Smooth muscle cell of the brain vasculature (primary cell): ENCODE results near the gene ASCC1.
A peak's percentile ranks its signal among the peaks of the same experiment; 100 is the strongest.

Experiments used
- DNase-seq: peaks from one replicate; pipeline ENCODE4 v3.0.0-alpha.2; 2012; ENCODE audit warnings: low read depth, low spot score

The ASCC1 gene

DNA sequence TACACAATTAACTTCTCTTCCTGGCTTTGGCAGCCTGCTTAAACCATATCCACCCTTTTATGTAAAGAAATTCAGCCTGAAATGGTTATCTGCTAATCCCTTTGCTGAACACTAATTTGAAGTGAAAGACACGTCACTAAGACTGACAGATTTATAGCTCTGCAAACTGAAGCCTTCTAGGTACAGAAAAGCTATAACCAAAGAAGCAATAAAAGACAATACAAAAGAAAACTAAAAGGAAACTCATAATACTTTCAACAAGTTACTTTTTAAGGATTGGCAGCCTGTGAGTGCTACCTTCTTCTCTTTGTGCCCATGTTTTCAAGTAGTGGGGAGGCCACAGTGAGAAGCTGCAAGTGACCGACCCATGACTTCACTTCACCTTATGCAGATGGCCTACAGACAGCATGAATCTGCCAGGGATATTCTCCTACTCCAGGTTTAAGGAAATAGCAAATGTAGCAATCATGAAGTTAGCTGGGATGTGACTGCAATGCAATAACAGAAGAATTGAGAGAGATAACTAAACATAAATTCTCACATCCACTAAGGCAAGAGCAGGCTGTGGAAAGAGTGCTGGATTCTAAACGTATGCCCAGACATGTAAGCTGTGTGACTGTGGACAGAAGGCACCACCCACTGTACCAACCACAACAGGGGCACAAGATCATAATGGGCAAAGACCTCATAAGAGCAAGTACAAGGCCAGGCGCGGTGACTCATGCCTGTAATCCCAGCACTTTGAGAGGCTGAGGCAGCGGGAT lies 117.1 kb downstream of the ASCC1 start:
- DNase-seq, result no peak

DNA sequence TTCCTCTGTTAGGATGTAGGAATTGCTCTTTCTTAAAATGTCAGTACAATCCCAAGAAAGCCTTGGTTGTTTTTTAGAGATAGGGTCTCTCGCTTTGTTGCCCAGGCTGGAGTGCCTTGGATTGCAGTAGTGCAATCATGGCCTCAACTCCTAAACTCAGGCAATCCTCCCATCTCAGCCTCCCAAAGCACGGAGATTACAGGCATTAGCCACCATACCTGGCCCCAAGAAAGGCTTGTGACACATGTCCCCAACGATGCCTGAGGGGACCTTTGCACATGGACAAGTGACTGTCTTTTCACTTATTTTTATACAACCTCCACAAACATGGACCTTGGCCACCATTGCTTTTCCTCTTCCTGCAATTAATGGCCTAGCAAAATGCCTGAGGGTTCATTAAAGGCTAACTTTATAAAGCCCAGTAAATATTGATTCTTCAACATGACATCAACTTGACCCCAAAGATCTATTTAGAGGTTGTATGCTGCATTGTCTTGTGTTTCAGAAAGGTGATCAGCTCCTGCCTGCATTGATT lies 117.7 kb downstream of the ASCC1 start:
- no peak for DNase-seq

DNA sequence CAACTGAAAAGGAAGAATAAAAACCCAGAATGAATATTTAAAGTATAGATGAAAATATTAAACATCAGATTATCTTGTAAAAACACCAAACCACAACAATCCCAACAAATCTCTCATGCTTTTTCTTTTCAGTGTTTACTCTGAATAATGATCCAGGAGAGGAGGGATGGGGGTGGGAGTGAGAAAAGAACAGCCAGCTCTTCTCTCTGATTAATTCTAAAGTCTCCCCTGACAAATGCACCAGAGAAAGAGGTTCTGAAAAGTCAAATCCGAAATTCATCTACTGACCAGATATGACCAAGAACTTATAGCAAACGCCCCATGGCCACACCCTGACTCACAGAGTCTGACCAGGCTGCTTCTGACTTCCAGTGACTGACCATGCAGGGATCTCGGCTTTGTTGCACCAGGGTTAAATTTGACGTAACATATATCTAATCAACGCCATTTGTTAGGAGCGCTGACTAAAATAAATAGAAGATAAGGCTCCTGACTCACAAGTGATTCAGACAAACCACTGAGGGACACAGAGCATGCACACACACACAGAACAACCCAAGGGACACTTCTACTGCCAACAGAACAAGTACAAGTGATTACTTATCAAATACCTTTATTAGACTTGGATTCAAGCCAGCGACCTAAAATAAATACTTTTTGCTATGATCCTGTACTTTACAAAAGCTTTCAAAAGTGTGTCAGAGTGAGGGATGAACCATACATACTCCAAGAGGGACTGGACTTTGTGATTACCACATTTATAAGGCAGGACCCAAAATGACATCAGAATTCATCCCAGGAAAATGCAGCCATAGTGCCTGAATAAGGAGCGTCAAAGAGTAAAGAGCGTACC lies 118.4 kb downstream of the ASCC1 start:
- DNase-seq, result no peak

DNA sequence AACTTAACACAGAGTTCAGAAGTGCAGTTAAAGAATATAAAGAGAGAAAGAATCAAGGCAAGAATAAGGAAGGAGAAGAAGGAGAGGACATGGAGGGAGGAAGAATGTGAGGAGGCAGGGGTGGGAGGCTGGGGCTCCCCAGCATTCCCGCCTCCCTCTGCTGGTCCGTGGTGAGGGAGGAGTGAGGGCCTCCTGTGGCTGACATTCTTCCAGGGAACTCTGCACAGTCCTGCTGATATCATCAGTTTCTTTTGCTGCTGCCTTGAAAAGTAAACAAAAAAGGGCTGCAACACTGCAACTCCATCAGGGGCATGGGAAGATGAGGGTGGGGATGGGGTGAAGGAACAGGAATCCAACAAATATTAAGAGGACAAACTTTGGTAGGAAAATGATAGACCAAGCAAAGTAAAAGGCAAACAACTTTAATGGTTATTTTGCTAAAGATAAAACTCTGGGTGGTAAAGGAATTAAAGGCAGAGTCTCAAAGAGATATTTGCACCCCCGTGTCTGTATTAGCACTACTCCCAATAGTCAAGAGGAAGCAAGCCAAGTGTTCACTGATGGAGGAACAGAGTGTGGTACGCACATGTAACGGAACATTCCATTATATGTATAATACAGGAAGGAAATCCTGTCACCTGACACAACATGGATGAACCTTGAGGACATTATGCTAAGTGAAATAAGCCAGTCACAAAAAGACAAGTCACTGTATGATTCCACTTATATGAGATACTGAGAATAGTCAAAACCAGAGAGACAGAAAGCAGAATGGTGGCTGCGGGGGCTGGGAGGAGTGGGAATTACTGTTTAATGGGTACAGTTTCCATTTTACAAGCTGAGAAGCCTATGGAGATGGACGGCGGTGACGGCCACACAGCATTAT lies 119.7 kb downstream of the ASCC1 start:
- DNase-seq, result peak; percentile 54

DNA sequence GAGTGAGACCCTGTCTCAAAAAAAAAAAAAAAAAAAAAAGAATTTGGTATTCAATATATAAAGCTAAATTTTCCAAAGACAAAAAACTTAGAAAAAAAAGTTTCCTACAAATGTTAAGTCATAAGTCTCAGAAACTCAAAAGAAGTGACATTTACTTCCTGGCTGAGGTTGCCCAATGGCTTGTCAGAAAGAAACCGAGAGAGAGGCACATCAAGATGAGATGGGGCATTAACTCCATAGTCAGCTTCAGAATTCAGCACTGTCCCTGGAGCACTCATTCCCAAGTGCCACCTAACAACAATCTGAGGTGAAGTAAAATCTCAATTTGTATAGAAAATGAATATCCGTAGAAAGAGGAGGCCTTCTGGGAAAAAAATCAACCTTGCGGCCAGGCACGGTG lies 120.9 kb downstream of the ASCC1 start:
- DNase-seq, result no peak

DNA sequence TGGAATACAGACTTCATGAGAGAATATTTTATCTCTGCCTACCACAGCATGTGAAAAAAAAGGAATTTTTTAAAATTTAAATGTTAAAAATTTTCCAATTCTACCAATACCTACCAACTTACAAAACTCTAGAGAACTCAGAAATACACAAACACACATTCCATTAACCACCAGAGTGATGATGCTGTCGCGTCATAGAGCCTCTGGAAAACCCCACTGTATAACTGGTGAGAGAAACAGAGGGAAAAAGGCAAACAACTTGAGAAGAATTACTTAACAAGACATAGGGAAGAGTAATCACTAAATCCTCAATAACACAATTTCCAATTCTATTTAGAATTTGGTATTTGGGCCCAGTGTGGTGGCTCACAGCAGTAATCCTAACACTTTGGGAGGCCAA lies 121.5 kb downstream of the ASCC1 start:
- no peak for DNase-seq

DNA sequence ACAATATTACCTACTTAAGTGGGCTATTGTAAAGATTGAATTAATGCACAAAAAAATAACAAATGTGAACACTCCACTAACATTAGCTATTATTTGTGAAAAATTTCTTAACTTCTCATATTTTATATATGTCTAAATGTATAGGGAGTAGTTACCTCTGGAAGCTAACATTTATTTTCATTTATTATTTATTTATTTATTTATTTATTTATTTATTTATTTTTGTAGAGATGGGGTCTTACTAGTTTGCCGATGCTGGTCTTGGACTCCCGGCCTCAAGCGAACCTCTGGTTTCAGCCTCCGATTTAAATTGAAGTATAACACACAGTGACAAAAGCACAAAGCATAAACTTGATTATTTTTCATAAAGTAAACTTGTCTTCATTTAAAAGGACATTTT lies 122.6 kb downstream of the ASCC1 start:
- no peak for DNase-seq

DNA sequence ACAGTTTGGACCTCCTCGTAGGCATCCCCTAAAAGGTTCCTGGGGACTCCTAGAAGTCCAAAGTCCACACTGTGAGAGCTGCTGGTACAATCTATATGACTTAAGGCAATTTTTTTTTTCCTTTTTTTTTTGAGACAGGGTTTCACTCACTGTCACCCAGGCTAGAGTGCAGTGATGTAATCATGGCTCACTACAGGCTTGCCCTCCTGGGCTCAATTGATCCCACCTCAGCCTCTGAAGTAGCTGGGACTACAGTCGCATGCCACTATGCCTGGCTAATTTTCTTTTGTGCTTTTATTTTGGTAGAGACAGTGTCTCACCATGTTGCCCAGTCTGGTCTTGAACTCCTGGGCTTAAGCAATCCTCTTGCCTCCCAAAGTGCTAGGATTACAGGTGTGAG lies 123.1 kb downstream of the ASCC1 start:
- DNase-seq, result no peak

DNA sequence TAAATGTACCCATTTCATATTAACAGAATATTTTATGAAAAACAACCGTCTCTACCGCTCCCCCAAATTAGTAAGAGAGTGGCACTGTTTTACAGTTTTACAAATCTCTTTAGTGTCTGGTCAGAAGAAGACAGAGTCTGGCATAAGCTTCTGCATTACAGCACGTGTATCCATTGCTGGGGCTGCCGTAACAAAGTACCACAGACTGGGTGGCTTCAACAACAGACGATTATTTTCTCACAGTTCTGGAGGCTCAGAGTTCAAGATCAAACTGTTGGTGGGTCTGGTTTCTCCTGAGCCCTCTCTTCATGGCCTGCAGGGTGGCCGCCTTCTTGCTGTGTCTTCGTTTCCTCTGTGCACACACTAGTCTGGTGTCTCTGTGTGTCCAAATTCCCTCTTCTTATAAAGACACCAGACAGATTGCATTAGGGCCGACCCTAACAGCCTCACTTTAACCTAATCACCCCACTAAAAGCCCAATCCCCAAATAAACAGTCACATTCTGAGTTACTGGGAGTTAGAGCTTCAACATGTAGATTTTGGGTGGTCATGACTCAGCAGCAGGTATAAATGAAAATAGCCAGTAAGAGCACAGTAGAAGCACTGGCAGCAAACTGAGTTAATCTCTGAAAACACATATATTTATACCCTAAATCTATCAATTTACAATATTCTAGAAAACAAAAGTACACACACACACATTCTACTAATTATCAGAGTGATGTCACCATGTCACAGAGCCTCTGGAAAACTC lies 123.7 kb downstream of the ASCC1 start:
- no peak for DNase-seq

DNA sequence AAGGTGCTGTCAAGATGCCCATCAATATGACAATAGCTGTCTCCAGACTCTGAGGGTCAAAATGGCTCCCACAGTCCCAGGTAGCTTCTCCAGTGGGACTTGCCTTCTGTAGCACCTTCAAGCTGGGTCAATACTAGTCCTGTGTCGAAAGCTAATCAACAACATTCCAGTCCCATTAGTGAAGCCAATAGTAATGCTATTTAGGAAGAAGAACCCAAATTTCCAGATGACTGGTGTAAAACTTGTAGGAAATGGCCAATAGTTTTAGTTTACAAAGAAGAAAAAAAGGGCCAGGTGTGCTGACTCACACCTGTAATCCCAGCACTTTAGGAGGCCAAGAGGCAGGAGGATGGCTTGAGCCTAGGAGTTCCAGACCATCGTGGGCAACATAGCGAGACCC lies 125.8 kb downstream of the ASCC1 start:
- DNase-seq, result no peak

DNA sequence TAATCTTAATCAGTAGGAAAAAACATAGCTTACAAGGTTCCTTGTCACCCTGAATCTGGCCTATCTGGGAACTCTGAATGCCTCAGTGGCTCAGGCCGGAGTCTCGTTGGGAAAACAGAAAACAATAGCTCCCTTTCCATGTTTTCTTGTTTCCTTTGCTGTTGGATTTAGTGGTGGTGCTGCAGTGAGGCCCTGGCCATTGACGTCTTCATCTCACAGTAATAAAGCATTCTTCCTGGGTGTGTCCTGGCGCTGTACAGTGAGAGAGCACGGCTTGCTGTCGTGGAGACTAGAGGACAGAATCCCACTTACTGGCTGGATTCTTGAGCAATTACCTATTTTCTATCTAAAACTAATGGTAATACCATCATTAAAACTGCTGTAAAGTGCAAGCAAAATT lies 126.5 kb downstream of the ASCC1 start:
- DNase-seq, result no peak

DNA sequence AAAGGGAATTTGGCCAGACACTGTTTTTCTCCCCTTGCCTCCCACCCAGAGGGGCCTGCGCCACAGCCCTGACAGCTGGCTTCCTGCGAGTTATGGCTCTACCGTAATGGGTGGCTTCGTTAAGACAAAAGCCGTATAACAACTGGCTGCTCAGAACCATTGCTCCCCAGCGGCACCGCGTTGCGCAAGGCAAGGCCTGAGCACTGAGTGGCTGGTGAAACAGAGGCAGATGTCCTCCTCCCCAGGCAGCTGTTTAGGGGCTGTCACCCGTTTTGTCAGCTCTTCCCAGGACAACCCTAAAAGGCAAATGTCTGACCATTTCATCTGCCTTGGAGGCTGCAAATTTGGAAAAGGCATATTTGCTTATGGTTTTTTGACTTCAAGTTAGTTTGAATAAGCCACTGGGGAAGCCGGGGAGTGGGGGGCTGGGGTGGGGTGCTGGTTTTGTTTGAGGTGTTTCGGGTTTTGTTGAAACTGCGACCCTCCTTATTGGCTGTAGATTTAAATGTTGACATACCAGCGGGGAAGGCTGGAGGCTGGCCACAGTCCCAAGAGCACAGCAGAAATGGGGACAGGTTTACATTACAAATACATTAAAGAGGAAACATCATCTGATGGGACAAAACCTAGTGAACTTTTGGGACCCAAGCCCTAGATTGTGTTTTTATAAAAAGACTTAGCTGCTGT lies 127.0 kb downstream of the ASCC1 start:
- no peak for DNase-seq

DNA sequence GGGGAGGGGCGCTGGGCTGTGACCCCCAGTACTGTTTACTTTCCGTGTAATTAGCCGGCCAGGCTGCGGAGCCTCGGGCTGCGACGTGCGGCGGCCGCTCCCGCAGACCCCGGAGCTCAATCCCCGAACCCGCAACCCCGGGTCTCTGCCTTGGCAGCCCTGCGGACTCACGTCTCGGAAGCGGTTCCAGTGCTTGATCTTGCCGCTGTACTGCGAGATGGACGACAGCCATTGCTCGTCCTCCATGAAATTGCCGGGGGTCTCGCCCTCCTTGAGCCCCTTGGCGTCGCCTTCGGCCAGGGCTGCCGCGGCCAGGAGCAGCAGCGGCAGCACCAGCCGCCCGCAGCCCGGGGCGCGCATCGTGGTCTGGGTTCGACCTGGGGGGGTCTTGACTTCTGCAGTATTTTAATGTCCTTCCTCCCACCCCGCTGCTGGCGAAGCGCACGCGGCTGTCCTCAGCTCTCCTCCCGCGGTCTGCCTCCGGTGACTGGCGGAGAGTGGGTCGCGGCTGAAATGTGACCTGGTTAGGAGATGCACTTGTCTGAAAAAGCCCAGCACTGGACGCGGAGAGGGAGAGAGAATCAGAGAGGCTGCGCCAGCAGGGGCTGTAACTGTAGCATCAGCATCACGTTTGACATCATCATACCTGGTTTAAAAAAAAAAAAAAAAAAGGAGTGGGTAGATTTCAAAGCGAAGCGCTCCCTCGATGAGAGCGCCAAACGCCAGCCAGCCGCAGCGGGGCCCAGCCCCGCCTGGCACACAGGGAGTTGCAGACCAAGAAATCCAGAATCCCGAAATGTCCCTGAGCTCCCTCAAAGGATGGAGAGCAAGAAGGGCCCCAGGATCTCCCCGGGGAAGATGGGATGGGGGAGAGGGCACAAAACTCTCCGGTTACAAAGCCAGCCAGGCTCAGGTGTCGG lies 127.8 kb downstream of the ASCC1 start, which contains the start of gene SPOCK2:
Gene SPOCK2, minus strand, starts transcription at position 583 of the 920 bp plus-strand sequence. Its CDS starts 223 bp downstream, at position 360.
- no peak for DNase-seq

DNA sequence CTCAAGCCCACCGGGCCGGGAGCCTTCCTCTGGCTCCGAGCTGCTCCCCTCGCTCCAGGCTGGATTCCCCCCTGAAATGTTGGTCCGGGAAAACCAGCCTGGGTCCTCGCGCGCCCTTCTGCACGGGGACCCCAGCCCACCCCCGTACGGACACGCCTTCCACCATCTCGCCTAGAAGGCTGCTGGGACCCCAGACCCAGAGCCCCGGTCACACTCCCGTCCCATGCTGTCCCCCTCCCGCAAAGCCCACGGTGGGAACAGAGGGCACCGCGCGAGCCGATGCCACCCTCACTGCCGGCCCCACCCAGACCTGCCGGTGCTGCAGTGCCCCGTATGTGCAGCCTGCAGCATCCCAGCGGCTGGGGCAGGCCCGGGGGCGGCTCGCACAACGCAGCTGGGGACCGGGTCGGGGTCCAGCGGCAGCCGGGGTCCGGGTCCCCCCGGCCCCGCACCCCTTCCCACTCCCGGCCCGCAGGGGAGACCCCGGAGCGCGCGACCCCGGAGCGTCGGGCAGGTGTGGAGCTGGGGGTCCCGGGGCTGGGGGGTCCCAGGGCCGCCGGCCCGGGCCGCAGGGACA lies 128.6 kb downstream of the ASCC1 start:
- no peak for DNase-seq

DNA sequence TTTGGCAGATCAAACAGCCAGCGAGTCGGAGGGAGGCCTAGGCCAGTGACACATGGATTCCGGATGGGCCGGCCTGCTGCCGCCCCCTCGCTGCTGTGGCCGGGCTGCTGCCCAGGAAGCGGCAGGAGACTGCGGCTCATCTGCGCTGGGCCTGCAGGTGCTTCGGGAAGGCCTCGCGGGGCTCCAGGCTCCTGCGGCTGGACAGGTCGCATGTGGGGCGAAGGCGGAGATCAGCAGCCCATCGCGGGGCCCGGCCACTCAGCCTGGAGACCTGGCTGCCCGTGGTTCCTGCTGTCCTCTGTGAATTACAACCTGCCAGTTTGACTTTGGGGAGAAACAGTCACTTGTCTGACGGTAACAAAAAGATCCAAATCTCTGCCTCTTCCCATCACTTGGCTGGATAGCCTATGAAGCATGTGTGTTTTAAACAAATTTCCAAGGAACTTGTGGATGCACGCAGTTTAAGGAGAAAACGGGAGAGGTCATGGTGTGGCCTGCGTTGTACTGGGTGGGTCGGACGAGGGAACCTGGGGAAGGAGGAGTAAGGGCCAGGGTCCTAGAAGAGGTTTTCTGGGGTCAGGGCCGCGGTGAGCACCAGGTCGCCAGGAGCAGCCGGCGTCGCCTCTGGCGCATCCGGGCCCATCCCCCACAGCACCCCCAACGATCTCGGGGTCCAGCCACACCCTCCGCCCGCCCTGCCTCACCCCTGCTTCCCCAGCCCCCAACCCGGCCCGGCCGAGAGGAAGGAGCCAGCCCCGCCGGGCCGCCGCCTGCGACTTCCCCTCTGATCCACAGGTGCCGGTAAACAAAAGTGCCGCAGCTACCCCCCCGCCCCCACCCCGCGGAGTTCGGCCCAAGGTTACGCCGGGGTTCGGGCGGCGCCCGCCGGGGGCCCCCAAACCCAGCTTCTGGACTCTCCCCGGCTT lies 129.3 kb downstream of the ASCC1 start:
- DNase-seq, result no peak

DNA sequence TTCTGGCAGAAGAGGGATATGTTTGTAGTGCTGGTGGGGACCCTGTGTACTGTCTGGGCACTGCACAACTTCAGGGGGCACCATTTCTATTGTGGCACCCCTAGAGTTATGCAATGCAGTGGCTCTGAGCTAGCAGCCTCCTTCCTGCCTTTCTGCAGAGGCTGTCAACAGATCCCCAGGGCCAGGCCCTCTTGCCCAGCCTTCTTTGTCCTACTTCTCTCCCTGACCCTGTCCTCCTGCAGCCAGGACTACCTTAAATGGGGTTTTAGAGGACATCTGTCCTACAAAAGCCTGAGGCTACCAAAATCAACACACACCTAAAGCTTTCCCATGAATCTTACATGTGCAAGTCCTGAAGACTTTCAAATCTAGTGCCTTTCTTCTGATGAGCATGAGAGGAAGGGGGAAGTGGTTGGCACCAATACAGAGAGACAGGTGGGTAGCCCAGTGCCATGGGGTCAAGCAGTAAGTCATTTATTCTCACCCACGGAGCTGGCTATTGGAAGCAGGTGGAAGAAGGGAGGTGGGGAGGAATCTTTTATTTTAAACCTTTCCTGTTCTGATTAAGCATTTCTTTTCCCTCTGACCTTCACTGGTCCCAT lies 130.1 kb downstream of the ASCC1 start:
- DNase-seq, result no peak

DNA sequence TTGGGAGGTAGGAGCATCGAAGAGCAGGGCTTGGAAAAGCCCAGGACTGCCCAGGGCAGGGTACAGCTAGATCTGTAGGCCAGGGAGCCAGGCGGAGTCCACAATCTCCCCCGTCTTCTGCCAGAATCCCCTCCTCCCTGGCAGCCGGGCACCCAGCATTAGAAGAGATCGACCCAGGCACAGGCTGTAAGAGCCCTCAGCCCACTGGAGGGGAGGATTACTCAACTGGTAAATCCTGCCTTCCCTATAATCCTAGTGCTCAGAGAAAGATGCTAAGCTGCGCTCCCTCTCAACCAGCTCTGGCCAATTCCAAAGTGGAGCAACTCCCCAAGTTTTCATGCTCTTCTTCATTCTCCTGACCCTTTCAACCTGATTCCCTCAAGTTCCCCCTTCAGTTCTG lies 130.9 kb downstream of the ASCC1 start:
- no peak for DNase-seq
